ENCODE results near the gene GLDC.
"Not testable (repeated sequence)": the region's sequence is repeated elsewhere in the genome, so short reads cannot be mapped to it uniquely, and the experiment has no call there.

GLDC gene

DNA sequence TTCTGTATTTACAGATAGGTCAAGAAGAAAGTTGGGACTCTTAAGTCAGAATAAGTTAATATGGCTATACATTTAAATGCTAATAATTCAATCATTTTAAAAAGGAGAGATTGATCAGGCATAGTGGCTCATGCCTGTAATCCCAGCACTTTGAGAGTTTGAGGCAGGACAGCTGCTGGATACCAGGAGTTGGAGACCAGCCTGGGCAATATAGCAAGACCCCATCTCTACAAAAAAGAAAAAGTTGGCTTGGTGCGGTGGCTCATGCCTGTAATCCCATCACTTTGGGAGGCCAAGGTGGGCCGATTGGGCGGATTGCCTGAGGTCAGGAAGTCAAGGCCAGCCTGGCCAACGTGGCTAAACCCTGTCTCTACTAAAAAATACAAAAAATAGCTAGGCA, 15.0 kb upstream of the GLDC start:
- DNase-seq = no peak

DNA sequence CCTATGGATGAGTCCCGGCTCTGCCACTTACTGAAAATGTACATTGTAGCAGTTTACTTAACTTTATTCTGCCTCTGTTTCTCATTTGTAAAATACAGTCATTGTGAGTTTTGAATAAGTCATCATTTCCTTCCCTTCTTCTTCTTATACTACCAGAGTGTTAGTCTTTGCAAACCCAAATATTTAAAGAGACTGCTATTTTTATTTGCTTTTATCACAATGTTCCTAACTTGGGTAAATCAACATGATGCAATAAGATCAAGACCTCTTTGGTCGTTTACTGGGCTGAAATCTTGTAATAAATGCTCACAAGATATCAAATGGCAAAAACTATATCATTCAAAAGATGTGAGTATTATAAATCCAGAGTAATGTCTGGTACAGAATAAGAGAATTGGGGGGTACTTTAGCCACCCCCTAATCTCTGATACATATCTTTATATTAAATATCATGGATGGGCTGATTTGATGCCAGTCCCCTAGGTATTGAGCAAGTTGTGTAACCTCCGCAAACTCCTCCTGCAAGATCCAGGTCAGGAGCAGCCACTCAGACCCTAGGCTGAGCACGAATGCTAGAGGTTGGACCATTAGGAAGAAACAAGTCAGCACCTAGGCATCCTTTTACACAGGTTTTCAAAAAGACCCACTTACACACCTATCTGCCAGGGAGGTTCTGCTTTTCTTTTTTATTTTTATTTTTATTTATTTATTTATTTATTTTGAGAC, 13.3 kb upstream of the GLDC start:
- no peak for DNase-seq

DNA sequence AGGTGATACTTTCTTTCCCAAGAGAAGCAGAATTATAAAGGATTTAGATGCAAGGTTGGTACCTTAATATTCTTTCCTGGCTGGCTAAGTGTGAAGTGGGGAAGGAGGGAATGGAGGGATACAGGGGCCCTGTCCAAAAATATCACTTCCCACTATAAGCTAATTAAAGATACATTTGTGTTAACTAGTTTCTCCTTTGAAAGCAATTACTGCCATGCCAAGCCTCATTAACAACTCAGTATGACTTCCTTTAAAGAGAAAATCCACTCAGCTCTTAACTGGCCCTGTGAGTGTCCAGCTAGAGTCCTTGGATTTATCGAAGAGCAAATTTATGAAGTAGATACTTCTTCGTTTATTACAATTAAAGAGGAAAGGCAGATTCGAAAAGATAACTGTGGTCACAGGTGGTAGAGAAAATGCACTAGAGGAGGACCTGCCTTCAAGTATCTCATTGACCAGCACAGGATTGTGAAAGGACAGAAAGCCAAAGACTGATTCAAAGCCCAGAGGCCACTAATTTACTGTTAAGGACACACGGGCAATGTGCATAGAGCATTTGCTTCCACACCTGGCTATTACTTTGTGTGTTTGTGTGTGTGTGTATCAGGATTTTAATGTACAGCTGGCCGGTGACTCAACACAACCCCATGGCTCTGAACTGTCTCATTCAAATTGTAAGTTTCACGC, 11.2 kb upstream of the GLDC start:
- DNase-seq = no peak

DNA sequence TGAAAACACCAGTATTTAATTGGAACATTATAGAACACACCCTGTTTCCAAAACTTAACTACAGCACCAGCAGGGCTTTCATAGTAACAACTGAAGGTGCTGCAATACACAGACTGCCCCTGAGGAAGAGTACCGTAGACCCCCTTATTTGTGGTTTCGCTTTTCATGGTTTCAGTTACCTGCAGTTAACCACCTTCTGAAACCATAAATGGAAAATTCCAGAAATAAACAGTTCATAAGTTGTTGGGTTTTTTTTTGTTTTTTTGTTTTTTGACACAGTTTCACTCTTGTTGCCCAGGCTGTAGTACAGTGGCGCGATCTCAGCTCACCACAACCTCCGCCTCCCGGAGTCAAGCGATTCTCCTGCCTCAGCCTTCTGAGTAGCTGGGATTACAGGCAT, 9.5 kb upstream of the GLDC start:
- no peak for DNase-seq

DNA sequence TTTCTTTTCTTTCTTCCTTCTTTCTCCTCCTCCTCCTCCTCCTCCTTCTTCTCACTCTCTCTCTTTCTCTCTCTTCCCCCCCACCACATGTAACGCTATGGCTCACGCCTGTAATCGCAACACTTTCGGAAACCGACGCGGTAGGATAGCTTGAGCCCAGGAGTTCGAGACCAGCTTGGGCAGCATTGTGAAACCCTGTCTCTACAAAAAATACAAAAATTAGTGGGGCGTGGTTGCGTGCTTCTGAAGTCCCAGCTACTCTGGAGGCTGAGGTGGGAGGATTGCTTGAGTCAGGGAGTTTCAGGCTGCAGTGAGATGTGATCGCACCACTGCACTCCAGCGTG, 736 bp upstream of the GLDC start:
- peak; percentile 61 for DNase-seq

DNA sequence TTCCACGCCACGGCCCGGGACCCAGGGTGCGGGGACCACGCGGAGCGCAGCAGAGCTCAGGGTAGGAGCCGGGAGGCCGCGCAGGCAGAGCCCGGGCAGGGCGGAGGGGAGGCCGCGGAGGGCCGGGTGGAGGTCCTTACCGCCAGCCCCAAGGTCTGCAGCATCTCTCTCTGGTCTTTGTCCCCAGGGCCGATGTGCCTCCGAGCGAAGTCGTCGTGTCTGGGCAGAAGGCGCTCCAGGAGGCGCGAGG, 499 bp downstream of the GLDC start:
- not testable (repeated sequence) for DNase-seq

DNA sequence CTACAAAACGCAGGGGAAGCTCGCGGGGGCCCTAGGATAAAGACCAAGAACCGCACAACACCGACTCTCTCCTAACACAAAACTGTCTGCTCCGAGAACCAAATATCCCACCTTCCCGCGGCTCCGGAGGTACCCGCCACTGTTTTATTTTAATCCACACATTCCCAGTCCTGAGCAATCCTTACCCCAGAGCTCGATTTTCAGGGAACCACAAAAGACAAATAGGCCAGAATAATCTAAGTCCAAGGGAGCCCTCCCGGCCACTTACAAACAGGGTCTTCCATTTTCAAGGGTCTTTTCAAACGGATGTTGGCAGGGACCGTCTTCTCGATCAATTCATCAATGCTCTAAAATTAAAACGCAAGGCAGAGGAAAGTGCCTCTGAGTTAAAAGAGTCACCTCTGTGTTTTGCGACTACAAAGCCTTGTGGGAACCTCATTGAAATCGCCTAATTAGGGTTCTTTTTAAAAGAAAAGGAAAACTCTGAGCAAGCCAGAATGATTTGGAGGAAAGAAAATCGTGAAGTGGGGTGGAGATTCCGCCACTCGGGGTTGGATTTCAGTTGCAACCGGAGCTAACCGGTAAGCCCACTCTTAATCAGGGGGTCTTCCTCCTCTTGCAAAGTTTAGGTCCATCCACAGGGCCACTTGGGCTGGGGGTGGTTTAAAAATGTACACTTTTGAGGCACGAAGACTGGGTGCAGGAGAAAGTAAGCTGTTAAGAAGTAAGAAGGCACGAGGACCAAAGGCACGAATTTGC, 1.0 kb downstream of the GLDC start:
- DNase-seq = no peak

DNA sequence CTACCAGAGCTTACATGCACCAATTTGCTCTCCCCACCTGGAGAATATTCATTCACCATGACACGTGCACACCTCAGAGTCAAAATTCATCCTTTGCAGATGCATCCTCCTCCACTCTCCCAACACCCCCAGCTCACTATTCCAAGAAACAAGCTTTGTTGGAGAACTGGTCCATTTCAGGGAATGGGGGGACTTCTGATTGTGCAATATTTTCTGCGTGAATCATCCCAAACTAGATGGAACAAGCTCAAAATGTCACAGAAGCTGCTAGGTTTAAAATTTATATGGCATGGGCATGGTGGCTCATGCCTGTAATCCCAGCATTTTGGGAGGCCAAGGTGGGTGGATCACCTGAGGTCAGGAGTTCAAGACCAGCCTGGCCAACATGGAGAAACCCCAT, 3.6 kb downstream of the GLDC start:
- DNase-seq = no peak

DNA sequence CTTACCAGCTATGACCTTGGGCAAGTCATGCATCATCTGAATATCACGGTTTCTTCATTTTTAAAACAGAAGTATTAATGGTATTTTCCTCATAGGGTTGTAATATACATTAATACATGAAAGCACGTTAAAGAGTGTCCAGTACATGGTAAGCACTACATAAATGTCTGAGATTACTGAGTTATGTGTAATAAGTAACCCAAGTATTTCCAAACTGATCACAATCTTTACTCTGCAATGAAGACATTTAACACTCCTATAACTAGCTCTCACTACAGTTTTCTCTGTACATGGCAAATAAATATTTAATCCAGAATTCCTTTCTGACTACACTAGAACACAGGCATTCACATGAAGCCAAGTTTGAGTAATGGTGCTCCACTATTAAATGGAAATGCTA, 4.0 kb downstream of the GLDC start:
- no peak for DNase-seq

DNA sequence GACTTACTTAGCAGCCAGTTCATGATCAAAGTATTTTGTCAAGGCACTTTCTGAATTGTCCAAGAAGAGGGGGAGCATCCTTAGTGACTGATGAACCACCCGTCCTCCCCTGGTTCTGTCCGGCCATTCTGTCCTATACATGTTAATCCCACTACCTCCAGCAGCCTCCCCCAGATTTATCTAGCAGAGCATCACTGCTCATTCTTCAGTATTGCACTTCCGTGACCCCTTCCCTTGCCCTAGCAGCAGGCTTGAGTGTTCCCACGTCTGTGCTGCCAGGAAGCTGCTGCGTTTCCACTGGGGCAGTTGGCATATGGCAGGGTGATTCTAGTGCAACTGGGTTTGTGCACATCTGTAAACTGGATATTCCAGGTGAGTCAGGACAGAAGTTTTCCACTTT, 4.5 kb downstream of the GLDC start:
- DNase-seq = no peak

DNA sequence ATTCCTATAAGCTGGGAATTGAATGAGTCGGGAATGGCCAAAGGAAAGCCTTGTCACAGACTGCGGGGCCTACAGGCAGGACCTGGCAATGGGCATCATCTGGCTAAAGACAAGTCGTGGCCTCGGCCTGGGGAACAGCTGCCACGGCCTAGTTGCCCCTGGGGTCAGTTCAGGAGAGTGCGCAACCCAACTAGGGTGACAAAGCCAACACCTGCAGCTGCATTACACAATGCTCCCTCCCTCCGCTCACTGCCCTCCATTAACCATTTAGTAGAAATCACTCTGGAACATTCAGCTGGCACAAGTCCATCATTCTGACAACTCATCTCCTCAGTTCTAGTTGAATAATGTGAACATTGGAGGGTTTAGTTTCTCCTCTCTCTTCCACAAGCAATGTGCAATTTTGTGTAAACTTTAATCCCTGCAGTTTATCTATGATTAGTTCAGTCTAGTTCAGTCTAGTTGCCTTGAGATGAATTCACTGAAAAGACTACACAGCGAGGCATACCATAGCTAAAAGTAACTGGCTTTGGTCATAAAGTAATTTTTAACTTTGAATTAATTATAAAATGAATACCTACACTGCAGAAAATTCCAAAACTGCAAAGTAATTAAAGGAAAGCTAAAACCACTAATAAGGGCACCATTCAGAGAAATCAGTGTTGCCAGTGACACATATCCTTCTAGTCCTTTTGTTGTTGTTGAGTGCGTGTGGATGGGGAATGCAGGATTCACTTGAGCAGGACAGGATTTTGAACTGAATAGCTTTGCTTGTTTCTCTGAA, 5.1 kb downstream of the GLDC start:
- DNase-seq = no peak

DNA sequence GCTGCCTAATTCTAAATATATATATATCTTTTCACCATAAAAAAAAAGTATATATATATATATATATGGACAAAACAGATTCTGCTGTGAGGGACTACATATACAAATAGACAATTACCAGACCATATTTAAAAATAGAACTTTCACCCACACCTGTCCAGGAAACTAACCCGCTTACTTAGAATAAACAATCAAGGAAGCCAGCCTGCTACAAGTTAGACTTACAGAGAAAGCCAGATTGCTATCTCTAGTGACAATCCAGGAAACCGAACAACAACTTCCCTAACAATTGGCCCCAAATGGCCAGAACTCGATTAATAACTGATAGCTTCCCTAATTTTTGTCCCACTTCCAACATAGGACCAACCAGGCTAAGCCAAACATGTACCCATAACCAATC, 5.9 kb downstream of the GLDC start:
- no peak for DNase-seq

DNA sequence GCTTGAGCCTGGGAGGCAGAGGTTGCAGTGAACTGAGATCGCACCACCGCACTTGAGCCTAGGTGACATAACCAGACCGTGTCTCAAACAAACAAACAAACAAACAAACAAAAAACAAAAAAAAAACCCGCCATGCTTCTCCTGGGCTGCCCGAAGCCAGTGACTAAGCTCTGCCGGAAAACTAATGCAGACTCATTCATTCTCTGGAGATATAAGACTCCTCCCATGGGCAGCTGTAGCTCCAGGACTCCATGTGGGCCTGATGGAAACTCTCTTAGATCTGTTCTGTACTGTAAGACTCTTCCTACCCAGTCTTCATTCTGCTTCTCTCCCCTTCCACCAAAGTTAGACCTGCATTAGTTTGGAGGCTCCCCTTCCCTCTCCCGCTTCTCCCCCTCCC, 11.1 kb downstream of the GLDC start:
- DNase-seq = no peak

DNA sequence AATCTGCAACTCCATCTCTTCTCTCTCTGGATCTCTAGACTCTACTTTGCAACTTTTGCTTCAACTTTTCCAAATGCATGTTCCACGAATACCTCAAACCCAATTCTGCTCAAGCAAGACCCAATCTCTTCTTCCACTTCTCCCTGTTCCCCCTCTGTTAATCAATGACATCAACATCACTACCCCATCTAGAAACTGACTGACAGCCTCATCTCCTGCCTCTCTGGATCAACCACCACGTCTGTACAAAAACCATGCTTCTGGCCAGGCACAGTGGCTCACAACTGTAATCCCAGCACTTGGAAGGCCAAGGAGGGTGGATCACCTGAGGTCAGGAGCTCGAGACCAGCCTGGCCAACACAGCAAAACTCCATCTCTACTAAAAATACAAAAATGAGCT, 12.2 kb downstream of the GLDC start:
- no peak for DNase-seq

DNA sequence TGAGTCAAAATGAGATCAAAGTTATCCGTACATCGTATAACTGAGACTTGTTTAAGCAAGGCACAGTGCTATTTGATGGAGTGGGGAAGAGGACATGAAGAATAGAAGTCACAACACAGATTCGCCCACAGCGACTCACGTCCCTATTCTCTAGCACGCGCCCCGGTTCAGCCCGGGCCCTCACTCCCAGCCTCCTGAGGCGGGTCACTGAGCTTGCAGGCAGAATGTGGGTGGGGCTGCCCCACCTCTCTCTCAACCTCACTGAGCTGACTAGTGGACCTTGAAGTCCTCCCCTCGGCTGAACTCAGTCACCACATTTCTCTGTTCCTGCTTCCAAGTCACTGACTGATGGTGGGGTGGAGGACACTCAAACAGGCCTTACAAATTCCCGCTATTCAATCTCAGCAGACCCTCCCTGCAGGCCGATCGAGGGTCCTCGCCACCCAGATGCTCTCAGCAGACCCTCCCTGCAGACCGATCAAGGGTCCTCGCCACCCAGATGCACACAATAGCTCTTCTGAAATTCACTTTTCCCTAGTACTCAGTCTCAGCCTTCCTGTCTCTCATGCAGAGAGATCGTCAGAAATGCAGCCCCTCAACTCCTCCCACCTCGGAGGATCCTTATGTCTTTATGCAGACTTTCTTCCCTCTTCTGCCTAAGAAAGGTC, 12.9 kb downstream of the GLDC start:
- DNase-seq = no peak

DNA sequence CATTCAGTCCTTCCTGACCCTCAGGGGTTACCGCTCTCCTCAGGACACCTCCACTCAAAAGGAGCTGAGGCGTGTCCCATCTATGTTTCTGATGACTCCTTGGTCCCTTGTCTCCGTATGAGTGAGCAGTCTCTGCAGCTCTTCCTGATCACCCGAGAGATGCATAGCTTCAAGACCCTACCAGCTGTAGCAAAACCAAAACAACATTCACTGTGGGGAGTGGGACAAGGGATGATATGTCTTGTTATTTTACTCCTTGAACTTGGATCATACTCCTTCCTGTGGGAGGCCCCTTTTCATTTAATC, 14.4 kb downstream of the GLDC start:
- DNase-seq = no peak

DNA sequence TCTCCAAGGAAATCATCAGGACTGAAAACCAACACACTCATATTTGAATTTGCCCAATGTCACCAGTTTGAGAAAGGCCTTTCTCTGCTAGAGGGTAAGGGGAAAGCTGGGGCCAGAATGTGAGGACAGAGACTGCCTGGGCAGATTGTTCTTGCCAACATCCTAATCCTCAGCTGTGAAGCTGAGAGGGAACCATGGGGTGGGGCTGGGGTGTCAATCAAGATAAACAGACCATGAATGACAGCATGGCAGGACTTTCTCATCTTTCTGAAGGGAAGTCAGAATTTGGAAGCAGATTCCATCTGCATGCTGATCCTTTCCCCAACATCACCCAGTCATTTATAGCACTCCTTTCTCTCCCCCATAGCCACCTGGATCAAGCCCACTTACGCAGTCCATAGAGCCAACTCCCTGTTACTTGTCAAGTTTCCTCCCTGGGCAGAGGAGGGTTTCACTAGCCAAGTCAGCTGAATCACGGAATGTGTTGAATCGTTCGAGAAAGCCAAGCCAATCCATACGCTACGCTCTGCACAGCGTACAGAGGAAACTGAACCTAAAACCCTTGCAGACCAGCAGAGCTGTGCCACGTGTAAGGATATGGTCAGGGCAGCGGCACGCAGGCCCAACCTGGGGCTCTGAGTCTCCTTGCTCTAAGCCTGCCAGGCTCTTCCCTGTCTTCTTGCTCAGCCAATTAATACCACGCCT, 14.9 kb downstream of the GLDC start:
- DNase-seq = peak; percentile 54

DNA sequence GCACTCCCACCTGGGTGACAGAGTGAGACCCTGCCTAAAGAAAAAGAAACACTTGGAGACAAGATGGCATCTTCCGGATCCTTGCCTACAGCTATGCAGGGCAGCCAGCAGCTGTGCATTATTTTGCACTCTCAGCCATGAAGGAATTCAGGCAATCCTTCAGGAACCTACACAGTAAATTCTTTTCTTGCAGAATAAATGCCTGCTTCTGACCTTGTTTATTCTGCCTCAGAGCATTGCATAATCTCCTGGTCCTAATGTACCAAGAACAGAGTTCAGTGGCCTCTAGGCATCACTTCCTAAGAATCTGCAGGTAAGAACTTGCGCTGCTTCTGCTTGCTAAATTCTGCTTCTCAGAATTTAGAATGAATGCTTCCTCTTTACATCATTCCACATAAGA, 16.8 kb downstream of the GLDC start:
- DNase-seq = no peak

DNA sequence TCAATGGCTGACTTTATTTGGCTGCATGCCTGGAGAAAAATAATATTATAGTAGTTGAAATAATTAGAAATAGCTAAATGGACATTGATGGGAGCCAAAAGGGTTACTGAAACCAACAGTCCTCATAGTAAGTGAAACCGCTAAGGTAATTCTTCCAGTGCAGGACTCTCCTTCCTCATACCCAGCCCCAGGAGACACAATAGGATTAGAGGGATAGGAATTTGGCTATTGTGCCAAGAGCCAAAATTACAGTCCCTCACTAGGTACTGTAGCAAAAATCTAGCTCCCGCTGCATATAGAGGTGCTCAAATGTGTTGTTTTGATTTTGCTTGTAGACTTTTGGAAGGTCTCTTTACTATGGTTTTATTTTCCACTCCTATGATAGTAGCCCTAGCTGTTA, 20.2 kb downstream of the GLDC start:
- no peak for DNase-seq

DNA sequence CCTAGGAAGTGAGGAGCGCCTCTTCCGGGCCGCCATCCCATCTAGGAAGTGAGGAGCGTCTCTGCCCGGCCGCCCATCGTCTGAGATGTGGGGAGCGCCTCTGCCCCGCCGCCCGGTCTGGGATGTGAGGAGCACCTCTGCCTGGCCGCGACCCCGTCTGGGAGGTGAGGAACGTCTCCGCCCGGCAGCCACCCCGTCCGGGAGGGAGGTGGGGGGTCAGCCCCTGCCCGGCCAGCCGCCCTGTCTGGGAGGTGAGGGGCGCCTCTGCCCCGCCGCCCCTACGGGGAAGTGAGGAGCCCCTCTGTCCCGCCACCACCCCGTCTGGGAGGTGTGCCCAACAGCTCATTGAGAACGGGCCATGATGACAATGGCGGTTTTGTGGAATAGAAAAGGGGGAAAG, 22.7 kb downstream of the GLDC start:
- DNase-seq = not testable (repeated sequence)

DNA sequence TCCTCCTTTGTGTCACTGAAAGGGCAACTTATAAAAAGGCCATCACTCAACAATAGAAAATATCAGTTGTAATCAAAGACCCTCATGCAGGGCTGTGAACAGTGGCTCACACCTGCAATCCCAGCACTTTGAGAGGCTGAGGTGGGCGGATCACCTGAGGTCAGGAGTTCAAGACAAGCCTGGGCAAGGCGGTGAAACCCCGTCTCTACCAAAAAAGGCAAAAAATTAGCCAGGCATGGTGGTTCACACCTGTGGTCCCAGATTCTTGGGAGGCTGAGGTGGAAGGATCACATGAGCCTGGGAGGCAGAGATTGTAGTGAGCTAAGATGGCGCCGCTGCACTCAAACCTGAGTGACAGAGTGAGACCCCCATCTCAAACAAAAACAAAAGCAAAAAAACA, 24.7 kb downstream of the GLDC start:
- no peak for DNase-seq

DNA sequence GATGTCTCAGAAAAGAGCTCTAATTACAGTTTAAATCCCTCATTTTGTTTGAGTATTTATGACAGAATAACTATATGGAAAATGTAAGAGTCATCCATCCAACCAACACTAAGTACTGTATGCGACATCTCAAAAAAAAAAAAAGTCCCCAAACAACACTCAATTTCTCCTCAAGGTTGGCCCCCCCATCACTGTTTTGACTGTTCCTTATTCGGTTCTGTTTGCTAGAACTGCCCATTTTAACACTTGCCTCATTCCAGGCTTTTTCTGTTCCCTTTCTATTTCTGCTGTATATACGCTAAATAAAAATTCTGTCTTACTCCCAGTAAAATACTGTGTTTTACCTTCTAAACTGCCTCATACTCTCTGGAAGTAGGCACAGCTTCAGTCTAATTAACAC, 25.2 kb downstream of the GLDC start:
- DNase-seq = no peak

DNA sequence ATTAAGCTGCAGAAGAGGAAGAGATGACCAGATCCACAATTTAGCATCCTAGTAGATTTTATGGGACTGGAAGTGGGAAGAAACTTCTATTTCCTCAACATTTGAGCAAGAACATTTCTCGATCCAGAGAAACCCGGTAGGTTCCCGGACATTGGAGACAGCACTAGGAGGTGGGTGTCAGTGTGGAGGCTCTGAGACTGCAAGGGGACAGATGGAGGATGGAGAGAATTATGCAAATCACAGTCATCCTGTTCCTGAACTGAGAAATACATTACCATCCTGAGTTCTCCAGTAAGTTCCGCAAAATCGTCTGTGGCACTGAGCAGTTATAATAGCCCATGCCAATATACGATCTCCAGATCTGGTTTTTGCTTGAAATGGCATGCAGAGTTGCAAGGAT, 25.6 kb downstream of the GLDC start:
- DNase-seq = no peak

Data from activated CD4-positive, alpha-beta T cell treated with anti-CD3 and anti-CD28 coated beads, Interleukin-10, Interleukin-2, amounts not matched to agents 100 ng/mL and 50 ng/mL, durations not matched to agents 16 hours and 8 hours (primary cell).